ENCODE measurements around the gene ERICH3. TPM values are rescaled to one million over a fixed set of nuclear protein-coding genes. Genes with fewer than 3 reads are reported as not detected.
A peak's percentile ranks its signal among the peaks of the same experiment; 100 is the strongest.

The ERICH3 gene
- total RNA-seq, 1 donor from 2014 or later: not detected

DNA sequence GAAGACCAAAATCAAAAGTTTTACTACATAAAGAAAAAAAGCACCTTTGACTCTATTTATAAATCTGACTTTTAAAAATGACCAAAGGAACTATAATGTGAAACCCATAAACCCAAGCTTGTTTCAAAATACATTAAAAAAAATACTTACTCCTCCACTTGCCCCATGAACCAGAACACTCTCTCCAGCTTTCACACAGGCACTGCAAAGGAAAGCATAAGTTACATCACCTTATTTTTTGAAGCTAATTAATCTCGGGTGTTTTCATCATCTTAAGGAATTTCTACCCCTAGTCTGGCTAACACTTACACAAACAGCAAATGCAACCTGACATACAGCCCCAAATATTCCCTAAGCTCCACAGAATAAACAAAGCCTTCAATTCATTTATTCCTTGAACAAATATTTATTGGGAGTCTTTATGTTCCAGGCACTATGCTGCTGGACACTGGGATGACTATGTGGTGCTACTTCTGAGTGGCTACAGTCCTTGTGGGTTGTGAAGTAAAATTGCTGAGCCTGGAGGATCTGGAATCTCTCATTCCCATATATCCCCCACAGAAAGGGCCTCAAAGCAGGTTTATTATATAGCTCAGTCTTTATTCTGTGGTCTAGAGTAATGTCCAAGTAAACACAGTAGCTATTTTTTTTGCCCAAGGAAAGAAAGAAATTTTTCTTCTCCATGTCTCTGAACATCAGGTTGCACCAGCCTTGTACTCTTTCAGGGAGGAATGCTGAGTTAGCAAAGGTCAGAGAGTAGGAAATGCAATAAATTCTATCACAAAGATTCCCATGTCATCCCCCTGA, 41.0 kb upstream of the ERICH3 start:
- FAIRE-seq: no peak
- H3K36me3 ChIP-seq (ENCODE audit: control insufficient read depth, insufficient read depth, low read length): no peaks in the 10 kb centered on the region

DNA sequence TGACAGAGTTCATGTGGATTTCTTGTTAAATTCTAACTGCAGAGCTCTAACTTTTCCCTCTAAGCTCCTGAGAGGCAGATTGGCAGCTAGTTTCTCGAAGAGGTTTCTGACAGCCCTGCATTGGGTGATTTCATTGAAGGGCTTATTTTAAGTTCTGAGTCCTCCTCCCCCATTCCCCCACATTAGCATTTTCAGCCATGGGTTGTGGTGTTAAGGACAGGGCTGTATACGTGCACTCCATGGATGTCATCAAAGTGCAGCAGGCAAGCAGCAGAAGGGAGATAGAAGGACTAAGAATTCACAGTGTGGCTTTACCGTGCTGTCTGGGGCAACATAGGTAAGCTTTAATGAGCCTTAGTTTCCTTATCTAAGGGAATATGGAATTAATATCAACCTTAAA, 40.3 kb upstream of the ERICH3 start:
- Histone ChIP-seq H3K27me3 (ENCODE audit: control insufficient read depth, insufficient read depth, low read length) (no peaks in the 10 kb centered on the region), H3K4me3 (ENCODE audit: low read depth, low read length) (no peak overlapping the region), H3K36me3 (ENCODE audit: control insufficient read depth, insufficient read depth, low read length) (no peaks in the 10 kb centered on the region)
- TF ChIP-seq, protein P1, sequence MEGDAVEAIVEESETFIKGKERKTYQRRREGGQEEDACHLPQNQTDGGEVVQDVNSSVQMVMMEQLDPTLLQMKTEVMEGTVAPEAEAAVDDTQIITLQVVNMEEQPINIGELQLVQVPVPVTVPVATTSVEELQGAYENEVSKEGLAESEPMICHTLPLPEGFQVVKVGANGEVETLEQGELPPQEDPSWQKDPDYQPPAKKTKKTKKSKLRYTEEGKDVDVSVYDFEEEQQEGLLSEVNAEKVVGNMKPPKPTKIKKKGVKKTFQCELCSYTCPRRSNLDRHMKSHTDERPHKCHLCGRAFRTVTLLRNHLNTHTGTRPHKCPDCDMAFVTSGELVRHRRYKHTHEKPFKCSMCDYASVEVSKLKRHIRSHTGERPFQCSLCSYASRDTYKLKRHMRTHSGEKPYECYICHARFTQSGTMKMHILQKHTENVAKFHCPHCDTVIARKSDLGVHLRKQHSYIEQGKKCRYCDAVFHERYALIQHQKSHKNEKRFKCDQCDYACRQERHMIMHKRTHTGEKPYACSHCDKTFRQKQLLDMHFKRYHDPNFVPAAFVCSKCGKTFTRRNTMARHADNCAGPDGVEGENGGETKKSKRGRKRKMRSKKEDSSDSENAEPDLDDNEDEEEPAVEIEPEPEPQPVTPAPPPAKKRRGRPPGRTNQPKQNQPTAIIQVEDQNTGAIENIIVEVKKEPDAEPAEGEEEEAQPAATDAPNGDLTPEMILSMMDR (IDR thresholded peaks at IDR 0.05; ENCODE audit: insufficient read depth, low read length, severe bottlenecking): no peak
- DNase-seq (ENCODE audit: low read depth): no peak
- no peak for FAIRE-seq

More for the DNA sequence above, 41.0 kb upstream of the ERICH3 start:
- TF ChIP-seq, protein P1 (IDR thresholded peaks at IDR 0.05; ENCODE audit: insufficient read depth, low read length, severe bottlenecking): no peak
- no peaks in the 10 kb centered on the region for H3K27me3 ChIP-seq (ENCODE audit: control insufficient read depth, insufficient read depth, low read length)
- H3K4me3 ChIP-seq (ENCODE audit: low read depth, low read length): no peak overlapping the region
- no peak for DNase-seq (ENCODE audit: low read depth)

DNA sequence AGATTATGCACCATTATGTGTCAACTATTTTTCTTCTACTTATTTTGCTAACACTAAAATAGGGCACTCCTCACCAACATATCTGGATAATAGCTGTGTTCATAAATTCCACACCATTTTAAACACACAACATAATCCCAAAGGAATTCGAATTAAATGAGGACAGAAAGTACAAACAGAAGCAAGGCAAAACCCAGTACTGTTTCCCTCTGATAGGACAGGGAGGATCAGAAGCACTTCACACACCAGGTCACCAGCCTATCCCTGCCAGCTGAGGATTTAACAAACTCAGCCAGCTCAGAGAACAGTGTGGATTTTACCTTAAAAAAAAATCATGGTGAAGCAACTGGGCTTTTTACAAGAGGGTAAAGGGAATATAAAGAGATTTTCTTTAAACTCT, 39.3 kb upstream of the ERICH3 start:
- TF ChIP-seq, protein P1 (IDR thresholded peaks at IDR 0.05; ENCODE audit: insufficient read depth, low read length, severe bottlenecking): no peak
- H3K4me3 ChIP-seq (ENCODE audit: low read depth, low read length): no peak overlapping the region
- no peaks in the 10 kb centered on the region for H3K27me3 ChIP-seq (ENCODE audit: control insufficient read depth, insufficient read depth, low read length)
- DNase-seq (ENCODE audit: low read depth): no peak
- H3K36me3 ChIP-seq (ENCODE audit: control insufficient read depth, insufficient read depth, low read length): no peaks in the 10 kb centered on the region
- no peak for FAIRE-seq

DNA sequence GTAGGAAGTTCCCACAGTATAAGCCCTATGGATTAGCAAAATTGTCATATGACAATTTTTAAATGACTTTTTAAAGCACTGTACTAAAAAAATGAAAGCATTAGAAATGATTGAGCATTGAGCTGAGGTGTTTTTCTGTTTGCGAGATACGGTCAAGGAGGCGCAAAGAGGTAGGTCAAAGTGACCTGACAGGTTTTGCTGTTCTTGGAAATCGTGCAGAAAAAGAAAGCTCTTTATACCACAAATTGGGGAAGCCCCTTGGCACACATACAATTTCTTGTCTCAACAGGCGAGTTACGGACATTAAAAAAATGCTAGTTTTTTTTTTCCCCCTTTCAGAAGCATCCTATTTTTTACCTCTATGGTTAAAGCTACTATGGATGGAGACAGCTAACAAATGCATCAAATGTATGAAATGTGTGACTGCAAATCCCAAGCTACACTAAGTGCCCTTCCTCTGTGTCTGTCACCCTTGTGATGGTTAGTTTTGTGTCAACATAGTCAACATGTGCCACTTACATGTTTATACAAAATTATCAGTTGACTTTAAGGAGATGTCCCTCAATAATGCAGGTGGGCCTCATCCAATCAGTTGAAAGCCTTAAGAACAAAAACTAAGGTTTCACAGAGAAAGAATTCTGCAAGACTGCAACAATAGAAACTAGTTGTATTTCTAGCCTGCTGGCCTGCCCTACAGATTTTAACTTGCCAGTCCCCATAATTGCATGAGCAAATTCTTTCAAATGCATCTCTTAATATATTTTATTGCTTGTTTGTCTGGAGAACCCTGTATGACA, 30.0 kb upstream of the ERICH3 start:
- FAIRE-seq: no peak
- no peaks in the 10 kb centered on the region for H3K27me3 ChIP-seq (ENCODE audit: control insufficient read depth, insufficient read depth, low read length)
- TF ChIP-seq, protein P1 (IDR thresholded peaks at IDR 0.05; ENCODE audit: insufficient read depth, low read length, severe bottlenecking): no peak
- no peaks in the 10 kb centered on the region for H3K36me3 ChIP-seq (ENCODE audit: control insufficient read depth, insufficient read depth, low read length)
- peak; percentile 7 for DNase-seq (ENCODE audit: low read depth)
- no peak overlapping the region for H3K4me3 ChIP-seq (ENCODE audit: low read depth, low read length)

DNA sequence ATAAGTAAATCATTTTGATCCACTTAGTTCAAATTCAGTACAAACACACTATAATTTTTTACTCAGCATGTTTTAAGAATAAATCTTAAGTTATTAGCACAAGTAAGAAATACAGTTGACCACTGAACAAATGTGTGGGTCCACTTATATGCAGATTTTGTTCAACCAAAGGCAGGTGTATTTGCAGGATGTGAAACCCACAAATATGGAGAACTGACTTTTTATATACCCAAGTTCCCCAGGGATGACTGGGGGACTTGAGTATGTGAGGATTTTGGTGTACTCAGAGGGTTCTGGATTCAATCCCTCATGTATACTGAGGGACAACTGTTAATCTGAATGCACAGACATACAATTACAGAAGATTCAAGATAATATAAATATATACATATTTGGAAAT, 25.7 kb upstream of the ERICH3 start:
- TF ChIP-seq, protein P1 (IDR thresholded peaks at IDR 0.05; ENCODE audit: insufficient read depth, low read length, severe bottlenecking): no peak
- Histone ChIP-seq H3K36me3 (ENCODE audit: control insufficient read depth, insufficient read depth, low read length) (no peaks in the 10 kb centered on the region), H3K4me3 (ENCODE audit: low read depth, low read length) (no peak overlapping the region), H3K27me3 (ENCODE audit: control insufficient read depth, insufficient read depth, low read length) (no peaks in the 10 kb centered on the region)
- FAIRE-seq: no peak
- no peak for DNase-seq (ENCODE audit: low read depth)

All from bronchial epithelial cell (primary cell).